ENCODE measurements around the gene PDE6A. TPM values are rescaled to one million over a fixed set of nuclear protein-coding genes. Genes with fewer than 3 reads are reported as not detected.
"Not testable (repeated sequence)": the region's sequence is repeated elsewhere in the genome, so short reads cannot be mapped to it uniquely, and the experiment has no call there.

PDE6A gene
- total RNA-seq, 1 donor from 2014 or later, result not detected

DNA sequence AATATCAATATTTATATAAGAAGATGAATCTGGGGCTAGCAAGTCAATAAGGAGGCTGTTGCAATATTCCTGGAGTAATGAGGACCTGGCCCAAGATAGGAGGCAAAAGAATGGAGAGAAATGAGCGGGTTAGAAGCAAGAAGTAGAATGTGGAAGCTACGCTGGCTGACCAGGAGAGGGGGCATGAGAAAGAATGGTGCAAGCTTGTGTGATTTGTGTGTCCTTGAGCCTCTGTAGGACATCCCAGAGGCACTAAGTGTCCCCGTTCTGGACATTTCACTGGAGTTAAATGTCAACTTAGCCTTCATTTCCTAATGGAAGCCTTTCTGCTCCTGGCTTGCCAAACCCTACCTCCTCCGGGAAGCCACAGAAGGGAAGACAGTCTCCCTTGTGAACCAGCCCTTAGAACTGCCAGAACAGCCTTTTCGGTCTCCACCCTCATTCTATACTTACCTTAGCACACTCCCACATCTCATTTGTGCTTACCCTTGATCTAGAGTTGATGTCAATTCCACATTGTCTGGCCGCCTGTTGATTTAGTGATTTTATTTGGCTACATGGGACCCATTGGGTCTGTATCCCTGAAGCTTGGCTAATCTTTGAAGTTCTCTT lies 6.7 kb upstream of the PDE6A start:
- Histone ChIP-seq H3K4me3 (no peak overlapping the region), H3K4me1 (no peaks in the 10 kb centered on the region), H3K36me3 (no peaks in the 10 kb centered on the region), H3K9me3 (no peaks in the 10 kb centered on the region), H3K27me3 (ENCODE audit: low read depth) (no peaks in the 10 kb centered on the region), H3K27ac (no peak overlapping the region)
- ATAC-seq (no peak), DNase-seq (no peak)
- TF ChIP-seq, protein P1, sequence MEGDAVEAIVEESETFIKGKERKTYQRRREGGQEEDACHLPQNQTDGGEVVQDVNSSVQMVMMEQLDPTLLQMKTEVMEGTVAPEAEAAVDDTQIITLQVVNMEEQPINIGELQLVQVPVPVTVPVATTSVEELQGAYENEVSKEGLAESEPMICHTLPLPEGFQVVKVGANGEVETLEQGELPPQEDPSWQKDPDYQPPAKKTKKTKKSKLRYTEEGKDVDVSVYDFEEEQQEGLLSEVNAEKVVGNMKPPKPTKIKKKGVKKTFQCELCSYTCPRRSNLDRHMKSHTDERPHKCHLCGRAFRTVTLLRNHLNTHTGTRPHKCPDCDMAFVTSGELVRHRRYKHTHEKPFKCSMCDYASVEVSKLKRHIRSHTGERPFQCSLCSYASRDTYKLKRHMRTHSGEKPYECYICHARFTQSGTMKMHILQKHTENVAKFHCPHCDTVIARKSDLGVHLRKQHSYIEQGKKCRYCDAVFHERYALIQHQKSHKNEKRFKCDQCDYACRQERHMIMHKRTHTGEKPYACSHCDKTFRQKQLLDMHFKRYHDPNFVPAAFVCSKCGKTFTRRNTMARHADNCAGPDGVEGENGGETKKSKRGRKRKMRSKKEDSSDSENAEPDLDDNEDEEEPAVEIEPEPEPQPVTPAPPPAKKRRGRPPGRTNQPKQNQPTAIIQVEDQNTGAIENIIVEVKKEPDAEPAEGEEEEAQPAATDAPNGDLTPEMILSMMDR (IDR thresholded peaks at IDR 0.05), result no peak
- intact Hi-C loops (cut with DNase I), result no loop called here

DNA sequence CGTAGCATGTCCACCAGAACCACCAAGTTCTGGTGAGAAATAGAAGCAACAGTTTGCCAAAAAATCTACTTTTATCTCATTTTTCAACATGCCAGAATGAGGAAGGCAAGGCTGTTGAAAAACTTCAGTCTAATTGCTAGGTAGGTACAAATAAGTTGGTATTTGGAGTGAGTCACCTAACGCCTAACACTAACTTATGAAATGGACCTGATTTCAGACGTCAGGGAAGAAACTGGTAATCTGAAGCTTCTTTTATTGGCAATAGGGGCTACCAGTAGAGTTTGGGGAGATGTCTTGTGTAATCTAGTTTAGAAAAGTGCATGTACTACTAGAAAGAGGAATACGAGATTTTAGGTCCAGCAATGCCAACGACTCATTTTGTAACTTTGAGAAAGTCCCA lies 4.4 kb upstream of the PDE6A start:
- H3K9me3 ChIP-seq, result no peaks in the 10 kb centered on the region
- TF ChIP-seq, protein P1 (IDR thresholded peaks at IDR 0.05), result no peak
- no peaks in the 10 kb centered on the region for H3K27me3 ChIP-seq (ENCODE audit: low read depth)
- H3K27ac ChIP-seq, result no peak overlapping the region
- H3K4me1 ChIP-seq, result no peaks in the 10 kb centered on the region
- no peak overlapping the region for H3K4me3 ChIP-seq
- intact Hi-C loops (cut with DNase I), result no loop called here
- H3K36me3 ChIP-seq, result no peaks in the 10 kb centered on the region
- no peak for DNase-seq
- no peak for ATAC-seq

DNA sequence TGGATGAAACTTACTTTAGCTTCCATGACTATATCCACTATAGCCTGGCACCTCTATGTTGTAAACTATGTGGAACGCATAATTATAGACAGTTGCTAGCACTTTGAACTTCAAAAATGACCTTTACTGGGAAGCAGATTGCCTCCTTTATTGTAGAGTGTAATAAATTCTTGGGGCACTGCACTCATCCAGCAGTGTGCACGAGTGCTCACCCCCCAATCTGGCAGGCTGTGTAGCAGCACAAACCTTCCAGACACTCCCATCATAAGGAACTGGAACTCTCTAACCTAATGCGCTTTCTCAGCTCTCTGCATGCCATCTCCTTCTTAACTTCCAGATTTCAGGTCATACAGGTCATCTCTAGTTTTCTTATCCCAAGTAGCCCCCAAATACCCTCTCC lies 1.5 kb upstream of the PDE6A start:
- intact Hi-C loops (cut with DNase I), result no loop called here
- TF ChIP-seq, protein P1 (IDR thresholded peaks at IDR 0.05), result no peak
- no peak overlapping the region for H3K27ac ChIP-seq
- H3K4me3 ChIP-seq, result no peak overlapping the region
- no peak for DNase-seq
- H3K27me3 ChIP-seq (ENCODE audit: low read depth), result no peaks in the 10 kb centered on the region
- H3K4me1 ChIP-seq, result no peaks in the 10 kb centered on the region
- no peak for ATAC-seq
- H3K9me3 ChIP-seq, result no peaks in the 10 kb centered on the region
- no peaks in the 10 kb centered on the region for H3K36me3 ChIP-seq

DNA sequence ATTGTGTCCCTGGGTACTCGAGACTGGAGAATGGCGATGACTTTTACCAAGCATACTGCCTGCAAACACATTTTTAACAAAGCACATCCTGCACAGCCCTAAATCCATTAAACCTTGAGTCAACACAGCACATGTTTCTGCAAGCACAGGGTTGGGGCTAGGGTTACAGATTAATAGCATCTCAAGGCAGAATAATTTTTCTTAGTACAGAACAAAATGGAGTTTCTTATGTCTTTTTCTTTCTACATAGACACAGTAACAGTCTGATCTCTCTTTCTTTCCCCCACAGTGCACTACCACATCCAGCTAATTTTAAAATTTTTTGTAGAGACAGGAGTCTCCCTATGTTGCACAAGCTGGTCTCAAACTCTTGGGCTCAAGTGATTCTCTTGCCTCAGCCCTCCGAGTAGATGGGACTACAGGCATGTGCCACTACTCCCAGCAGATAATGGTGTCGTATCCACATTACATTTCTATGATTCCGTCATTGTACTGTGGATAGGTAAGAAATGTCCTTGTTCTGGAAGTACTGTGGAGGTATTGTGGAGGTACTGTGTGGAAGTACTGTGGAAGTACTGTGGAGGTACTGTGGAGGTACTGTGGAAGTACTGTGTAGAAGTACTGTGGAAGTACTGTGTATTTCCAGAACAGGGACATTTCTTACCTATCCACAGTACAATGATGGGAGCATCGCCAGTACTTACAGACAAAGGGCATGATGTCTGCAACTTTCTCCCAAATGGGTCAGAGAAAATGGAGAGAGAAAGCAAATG lies 1.2 kb downstream of the PDE6A start:
- H3K27ac ChIP-seq; H3K36me3 ChIP-seq; H3K4me1 ChIP-seq; ATAC-seq; H3K4me3 ChIP-seq; intact Hi-C loops (cut with DNase I); DNase-seq; H3K9me3 ChIP-seq; H3K27me3 ChIP-seq (ENCODE audit: low read depth): not testable (repeated sequence)

DNA sequence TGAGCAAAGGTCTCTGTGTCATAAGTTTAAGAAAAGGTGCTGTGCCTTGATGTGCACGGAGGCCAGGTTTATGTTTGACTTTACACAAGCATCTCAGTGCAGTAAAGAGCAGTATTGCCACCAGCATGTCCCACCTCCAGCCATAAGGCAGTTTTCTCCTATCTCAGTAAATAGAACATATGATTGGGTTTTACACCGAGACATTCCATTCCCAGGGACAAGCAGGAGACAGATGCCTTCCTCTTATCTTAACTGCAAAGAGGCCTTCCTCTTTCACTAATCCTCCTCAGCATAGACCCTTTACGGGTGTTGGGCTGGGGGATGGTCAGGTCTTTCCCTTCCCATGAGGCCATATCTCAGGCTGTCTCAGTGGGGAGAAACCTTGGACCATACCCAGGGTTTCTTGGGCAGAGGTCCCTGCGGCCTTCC lies 1.8 kb downstream of the PDE6A start:
- H3K4me3 ChIP-seq; intact Hi-C loops (cut with DNase I); ATAC-seq; H3K27me3 ChIP-seq (ENCODE audit: low read depth); DNase-seq; H3K36me3 ChIP-seq; H3K27ac ChIP-seq; H3K9me3 ChIP-seq: not testable (repeated sequence)
- peaks cover 13% of the 10 kb centered on the region for H3K4me1 ChIP-seq

DNA sequence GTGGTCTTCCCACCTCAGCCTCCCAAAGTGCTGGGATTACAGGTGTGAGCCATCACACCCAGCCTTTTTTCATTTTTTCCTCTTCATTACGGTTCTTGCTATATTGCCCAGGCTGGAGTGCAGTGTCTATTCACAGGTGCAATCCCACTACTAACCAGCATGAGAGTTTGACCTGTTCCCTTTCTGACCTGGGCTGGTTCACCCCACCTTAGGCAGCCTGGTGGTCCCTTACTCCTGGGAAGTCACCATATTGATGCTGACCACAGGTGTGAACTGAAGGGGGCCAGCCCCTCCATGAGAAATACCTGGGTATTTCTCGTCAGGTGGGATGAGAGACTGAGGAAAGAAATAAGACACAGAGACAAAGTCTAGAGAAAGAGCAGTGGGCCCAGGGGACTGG lies 2.4 kb downstream of the PDE6A start:
- Histone ChIP-seq H3K9me3 (no peaks in the 10 kb centered on the region), H3K4me1 (peaks cover 17% of the 10 kb centered on the region), H3K27ac (no peak overlapping the region), H3K4me3 (no peak overlapping the region), H3K27me3 (ENCODE audit: low read depth) (no peaks in the 10 kb centered on the region), H3K36me3 (no peaks in the 10 kb centered on the region)
- intact Hi-C loops (cut with DNase I), result no loop called here
- no peak for DNase-seq
- no peak for ATAC-seq
- TF ChIP-seq, protein P1 (IDR thresholded peaks at IDR 0.05), result no peak

Data from lower lobe of right lung (tissue), 2 donors.